Stimulated activated CD4-positive, alpha-beta T cell treated with anti-CD3 and anti-CD28 coated beads, Interleukin-15, amount 100 ng/mL, for 1 hour (primary cell): Measurements from ENCODE around the gene DVL1.
A peak's percentile ranks its signal among the peaks of the same experiment; 100 is the strongest.

Experiments
- DNase-seq, 2 donors: peaks; one replicate each; pipeline ENCODE4 v3.0.0-alpha.2; 2020; ENCODE audit warnings: low read depth in 1 of 2, low spot score in 1 of 2

The DVL1 gene

DNA sequence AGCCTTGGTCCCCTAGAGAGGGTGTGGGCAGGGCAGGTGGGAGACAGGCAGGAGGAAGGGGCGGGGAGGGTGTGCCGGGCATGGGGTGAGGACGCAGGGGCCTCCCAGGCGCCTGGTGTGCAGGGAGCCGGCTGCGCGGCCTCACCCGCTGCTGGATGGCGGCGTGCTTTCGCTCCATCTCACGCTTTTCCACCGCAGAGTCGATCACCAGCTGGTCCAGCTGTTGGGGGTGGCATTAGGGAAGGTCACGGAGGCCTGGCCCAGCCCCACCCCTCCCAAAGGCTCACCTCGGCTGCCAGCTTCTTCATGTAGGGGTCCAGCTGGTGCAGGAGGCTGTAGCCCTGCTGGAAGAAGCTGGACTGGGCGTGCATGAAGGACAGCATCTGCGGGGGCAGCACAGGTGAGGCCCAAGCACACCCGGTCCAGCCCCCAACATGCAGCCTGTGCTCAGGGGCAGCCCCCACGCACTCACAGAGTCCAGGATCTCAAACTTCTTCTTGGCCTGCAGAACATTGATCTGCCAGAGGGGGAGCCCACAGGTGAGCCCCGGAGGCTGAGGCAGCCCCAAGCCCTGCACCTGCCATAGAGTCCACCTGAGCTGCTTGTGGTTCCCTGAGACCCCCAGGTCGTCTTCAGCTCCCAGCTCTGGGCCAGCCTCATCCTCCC, 49.4 kb downstream of the DVL1 start:
- no peak for DNase-seq

DNA sequence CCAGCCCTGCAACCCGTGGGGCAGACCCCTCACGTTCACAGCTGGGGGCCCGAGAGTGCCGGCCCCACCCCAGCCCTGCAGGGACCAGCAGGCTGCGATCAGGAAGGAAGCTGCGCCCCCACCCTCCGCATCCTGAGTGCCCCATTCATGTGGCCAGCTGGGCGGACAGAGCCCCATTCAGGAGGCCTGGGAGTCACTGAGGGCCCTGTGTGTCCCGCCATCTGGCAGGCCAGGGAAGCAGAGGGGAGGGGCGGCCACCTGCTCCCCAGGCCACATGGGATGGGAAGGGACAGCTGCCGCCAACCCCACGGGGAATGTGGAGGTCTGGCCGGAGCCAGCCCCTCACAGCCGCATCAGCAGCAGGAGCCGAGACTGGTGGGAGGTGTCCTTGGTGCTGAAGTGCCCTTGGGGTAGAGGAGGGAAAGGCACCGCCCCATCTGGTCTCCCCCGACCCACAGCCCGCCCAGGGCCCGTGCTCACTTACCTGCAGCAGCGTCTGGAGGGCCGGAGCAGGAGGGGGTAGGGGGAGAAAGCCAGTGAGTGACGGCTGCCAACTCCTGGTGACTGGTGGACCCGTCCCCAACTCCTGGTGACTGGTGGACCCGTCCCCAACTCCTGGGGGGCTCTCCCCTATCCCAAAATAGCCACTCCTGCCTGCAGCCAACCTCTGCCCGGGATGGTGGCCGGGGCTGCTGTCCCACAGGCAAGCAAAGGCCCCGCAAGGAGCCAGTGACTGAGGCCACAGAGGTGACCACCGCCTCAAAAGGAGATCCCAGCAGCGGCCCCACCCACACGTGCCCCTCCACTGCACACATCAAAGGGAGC, 50.1 kb downstream of the DVL1 start:
- no peak for DNase-seq

DNA sequence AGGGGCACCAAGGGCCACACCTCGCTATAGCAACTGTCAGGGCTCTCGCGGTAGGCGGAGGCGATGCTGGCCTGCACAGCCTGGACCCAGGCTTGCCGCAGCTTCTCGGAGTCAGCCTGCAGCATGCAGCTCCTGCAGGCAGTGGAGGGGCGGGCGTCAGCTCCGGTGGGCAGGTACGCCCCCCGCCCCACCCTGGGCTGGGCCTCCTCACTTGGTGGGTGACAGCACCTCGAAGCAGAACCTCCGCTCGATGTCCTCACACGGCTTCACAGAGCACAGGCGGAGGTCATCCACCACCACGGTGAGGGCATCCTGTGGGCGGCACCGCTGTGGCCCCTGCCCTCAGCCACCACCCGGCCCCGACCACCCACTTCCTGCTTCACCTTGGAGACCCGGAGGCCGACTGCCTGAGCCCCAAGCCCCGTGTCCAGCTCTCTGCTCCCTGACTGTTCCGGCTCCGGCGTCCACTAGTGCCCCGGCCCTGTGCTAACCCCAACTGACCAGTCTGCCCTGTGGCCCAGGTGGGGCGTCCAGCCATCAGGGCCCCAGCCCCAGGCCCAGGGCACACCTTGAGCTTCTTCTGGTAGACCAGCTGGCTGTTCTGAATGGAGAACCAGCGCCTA, 51.3 kb downstream of the DVL1 start:
- DNase-seq = no peak

DNA sequence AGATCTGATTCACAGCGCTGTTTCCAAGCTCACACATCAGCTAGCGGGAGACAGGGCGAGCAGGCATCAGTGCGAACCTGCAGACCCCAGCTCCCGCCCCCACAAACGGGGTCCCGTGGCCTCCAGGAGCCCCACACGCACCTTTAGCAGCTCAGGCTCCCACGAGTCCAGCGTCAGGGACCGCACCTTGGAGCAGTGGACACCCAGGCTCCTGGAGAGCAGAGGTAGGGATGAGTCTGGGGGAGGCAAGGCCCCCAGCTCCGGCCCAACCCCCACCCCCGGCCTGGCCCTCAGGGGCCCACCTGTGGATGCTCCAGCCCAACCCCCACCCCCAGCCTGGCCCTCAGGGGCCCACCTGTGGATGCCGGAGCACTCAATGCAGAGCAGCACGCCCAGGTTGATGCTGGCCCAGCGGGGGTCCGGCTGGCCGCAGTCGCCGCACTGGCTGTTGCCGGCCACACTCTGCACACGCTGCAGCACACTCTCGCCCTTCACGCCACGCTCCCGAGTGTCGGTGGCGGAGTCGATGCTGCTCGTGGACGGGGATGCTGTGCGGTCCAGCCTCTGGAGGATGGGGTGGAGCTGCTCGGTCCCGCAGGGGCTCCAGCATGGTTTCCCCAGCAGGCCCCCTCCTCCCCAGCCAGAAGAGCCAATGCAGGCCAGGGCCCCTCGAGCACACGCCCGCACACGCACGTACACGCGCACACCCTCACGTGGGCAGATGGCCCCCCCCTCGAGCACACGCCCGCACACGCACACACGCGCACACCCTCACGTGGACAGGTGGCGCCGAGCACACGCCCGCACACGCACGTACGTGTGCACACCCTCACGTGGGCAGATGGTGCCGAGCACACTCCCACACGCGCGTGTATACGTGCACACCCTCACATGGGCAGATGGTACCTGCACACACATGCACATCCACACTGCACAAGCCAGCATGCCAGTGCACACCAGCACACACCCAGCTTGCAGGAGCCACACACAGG, 52.9 kb downstream of the DVL1 start:
- DNase-seq = no peak

- DNase-seq = no peak
These were observed 53.9 kb downstream of the DVL1 start for GRCh38 chr1:1295154-1295923.

DNA sequence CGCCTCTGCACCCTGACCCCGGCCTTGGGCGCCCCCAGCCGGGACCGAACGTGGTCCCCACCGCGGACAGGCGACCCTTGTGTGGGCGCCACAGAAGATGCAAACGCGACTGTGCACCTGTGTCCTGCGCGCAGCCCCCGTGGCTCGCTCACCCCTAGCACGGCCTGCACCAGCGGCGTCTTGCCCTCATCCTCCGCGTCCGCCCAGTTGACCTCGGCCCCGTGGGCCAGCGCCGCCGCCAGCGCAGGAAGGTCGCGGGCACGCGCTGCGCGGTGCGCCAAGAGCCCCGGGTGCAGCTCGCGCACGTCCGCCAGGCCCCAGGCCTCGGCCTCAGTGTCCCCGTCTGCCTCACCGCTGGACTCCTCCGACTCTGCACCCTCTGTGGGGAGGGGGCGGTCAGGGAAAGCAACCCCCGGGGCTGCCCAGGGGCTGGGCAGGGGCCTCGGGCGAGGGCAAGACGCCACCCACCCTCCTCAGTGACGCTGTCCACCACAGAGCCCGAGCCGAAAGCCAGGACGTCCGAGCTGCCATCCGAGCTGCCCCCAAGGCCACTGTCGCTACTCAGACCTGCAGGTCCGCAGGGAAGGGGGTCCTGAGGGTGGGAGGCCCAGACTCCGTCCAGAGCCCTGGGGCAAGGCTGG, 54.8 kb downstream of the DVL1 start:
- DNase-seq = no peak

DNA sequence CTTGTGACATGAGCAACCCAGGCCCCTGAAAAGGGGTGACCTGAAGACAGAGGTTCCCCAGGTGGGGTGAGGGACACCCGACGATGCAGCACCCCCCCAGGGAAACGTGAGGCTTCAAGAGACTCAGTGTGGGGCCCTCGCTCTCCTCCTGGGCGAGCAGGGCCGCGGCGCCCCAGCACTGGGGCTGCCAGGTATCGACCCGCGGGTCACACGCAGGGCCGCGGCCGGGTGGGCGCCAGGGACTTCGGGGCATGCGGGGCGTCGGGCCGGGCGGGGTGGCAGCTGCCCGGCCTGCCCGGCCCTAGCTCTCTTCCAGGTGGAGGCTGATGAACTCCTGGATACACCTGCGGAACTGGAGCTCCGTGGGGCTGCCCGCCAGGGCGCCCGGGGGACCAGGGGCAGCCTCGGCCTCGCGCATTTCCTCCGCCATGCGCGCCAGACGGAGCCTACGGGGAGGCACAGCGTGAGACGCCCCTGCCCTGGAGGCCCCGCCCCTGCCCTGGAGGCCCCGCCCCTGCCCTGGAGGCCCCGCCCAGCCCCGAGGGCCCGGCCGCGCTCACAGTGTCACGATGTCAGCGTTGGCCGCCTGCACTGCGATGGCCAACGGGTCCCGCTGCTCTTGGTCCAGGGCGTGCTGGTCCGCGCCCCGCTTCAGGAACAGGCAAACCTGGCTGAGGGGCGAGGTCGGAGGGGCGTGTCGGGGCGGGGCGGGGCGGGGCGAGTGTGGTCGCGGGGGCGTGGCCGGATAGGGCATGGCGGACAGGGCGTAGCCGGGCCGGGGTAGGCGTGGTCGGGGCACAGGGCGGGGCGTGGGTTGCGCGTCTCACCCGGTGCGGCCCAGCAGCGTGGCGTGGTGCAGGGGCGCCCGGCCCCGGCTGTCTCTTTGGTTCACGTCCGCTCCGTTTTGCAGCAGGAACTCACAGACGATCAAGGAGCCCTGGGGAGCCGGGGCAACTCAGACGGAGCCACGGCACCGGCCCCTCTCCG, 55.7 kb downstream of the DVL1 start:
- no peak for DNase-seq

DNA sequence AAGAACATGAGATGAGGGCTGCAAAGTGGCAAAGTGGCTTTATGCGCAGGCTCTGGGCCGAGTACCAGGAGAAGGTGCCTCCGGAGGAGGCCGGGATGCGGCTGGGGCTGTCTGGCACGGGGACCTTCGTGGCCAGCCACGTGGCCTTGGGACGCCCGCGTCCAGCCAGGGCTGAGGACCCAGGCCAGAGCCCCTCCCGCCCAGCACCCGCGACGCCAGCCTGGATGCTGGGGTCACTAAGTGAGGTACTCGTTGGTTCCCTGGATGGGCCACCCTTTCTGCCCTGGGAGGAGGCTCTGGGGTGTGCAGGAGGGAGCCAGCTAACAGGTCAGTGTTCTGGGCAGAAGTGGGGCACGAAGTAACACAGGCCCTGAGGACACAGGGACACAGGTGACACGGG, 56.4 kb downstream of the DVL1 start:
- no peak for DNase-seq

GRCh38 chr1:1292442-1292779, 56.8 kb downstream of the DVL1 start:
- DNase-seq = no peak

DNA sequence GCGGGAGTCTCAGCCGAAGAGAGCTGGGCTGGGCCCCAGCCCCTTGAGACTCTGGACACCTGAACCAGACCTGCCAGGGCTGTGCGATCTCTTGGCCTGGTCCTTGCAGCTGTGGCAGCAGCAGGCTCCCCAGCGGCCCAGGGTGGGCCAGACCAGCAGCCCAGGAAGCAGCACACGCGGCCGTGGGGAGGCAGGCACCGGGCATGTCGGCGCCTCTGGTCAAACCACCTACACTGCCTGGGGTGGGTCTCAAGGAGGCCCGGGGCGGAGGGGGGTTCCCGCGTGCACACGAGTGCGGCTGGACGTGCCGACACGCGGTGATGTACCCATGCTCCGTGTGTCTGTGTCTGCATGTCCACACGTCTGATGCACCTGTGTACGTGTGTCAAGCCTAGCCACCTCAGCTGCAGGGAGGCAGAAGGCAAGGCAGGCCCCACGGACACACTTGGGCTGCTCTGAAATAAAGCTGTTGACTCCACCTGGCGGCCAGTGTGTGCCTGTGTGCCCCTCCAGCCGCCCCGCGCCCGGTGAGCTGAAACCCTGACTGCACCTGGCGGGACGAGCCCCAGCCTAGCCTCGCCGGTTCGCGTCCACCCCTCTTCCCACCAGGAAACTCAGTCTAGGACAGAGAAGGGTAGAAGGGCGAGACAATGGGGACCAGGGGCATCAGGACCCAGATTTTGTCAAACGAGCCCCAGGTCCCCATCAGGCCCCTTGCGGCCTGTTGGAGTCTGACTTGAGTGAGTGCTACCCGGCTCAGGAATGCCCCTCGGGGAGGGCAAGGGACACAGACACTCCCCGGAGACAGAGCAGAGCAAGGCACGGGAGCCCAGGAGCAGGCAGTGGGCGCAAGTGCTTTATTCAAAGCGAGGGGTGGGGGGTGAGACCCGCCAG, 57.4 kb downstream of the DVL1 start:
- peak; percentile 37 to 59 for DNase-seq

DNA sequence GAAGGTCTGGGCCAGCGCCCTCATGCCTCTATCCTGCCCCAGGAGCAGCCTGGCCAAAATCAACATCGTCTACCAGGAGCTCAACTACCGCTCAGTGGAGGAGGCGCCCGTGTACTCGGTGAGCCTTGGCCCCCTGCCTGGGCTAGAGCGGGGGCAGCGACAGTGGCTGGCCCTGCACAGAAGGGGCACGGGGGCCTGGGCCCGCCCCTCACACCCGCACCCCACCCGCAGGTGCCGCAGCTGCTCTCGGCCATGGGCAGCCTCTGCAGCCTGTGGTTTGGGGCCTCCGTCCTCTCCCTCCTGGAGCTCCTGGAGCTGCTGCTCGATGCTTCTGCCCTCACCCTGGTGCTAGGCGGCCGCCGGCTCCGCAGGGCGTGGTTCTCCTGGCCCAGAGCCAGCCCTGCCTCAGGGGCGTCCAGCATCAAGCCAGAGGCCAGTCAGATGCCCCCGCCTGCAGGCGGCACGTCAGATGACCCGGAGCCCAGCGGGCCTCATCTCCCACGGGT, 58.1 kb downstream of the DVL1 start:
- DNase-seq = no peak

- peak in 1 of 2 donors; percentile 60 for DNase-seq
These were observed 58.9 kb downstream of the DVL1 start for GRCh38 chr1:1290238-1290731.

DNA sequence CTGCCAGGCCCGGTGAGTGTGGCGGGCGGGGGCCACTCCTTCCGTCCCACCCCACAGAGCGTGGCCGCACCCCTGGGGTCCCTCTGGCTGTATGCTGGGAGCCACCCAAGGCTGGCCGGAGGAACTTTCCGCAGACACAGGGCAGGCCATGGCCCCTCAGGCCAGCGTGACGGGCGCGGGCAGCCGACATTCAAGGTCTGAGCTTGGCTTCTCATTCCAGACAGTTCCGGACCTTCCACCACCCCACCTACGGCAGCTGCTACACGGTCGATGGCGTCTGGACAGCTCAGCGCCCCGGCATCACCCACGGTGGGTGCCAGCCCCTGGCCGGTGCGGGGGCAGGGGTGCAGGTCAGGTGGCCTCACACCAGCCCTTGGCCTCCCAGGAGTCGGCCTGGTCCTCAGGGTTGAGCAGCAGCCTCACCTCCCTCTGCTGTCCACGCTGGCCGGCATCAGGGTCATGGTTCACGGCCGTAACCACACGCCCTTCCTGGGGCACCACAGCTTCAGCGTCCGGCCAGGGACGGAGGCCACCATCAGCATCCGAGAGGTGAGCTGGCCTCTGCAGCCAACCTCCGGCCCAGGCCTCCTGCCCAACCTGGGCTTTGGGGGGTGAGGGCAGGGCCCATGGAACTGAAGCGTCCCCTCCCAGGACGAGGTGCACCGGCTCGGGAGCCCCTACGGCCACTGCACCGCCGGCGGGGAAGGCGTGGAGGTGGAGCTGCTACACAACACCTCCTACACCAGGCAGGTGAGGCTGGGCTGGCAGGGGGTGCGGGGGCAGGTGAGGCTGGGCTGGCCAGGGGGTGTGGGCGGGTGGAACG, 61.7 kb downstream of the DVL1 start:
- no peak for DNase-seq

GRCh38 chr1:1286313-1287261, 62.6 kb downstream of the DVL1 start:
- no peak for DNase-seq

GRCh38 chr1:1285611-1286311, 63.5 kb downstream of the DVL1 start:
- no peak for DNase-seq
